OCI-LY3 (cell line): ENCODE results near the gene OASL.

ENCODE experiments used
- H2AFZ ChIP-seq: fragments of 200-600, 300-600 bp; shearing (Covaris generic); 2 replicates; pipeline ENCODE4 v1.6.0; 2014; ENCODE audit warnings: antibody characterized with exemption, low read depth, low read length
- H3K27ac ChIP-seq: fragments of 200-600, 300-600 bp; sonication (generic); 2 replicates; pipeline ENCODE4 v1.5.1; 2014; ENCODE audit warnings: mild to moderate bottlenecking, low read length, moderate library complexity, mixed read lengths
- H3K27me3 ChIP-seq: fragments of 200-600, 300-600 bp; sonication (generic); 2 replicates; pipeline ENCODE4 v1.6.1; 2014; ENCODE audit warnings: low read depth, low read length, mixed read lengths
- H3K36me3 ChIP-seq: fragments of 200-600, 300-600 bp; sonication (generic); replicated peaks from 2 replicates; pipeline ENCODE3; 2014; ENCODE audit warnings: low read depth, low read length, mixed read lengths
- H3K4me1 ChIP-seq: fragments of 300-600, 200-600 bp; sonication (generic); 2 replicates; pipeline ENCODE4 v1.6.1; 2014; ENCODE audit warnings: low read length, mixed read lengths
- H3K4me2 ChIP-seq: fragments of 200-600, 300-600 bp; sonication (generic); 2 replicates; pipeline ENCODE4 v1.6.1; 2014; ENCODE audit warnings: low read length, mixed read lengths
- H3K4me3 ChIP-seq: fragments of 300-600, 200-600 bp; sonication (generic); 2 replicates; pipeline ENCODE4 v1.5.1; 2014; ENCODE audit warnings: antibody characterized with exemption, mild to moderate bottlenecking, low read length, moderate library complexity
- H3K79me2 ChIP-seq: fragments of 300-600, 200-600 bp; shearing (Covaris generic); 2 replicates; pipeline ENCODE4 v1.6.1; 2014; ENCODE audit warnings: mild to moderate bottlenecking, low read length, mixed read lengths
- H3K9ac ChIP-seq: fragments of 300-600, 200-600 bp; shearing (Covaris generic); 2 replicates; pipeline ENCODE4 v1.6.0; 2014; ENCODE audit warnings: mild to moderate bottlenecking, low read length, moderate library complexity
- H3K9me3 ChIP-seq: fragments of 200-600, 300-600 bp; shearing (Covaris generic); 2 replicates; pipeline ENCODE4 v1.6.1; 2014; ENCODE audit warnings: low read length, mixed read lengths; ENCODE audit not compliant: insufficient read depth
- H4K20me1 ChIP-seq: fragments of 200-600, 300-600 bp; sonication (generic); 2 replicates; pipeline ENCODE4 v1.6.1; 2016; ENCODE audit warnings: low read length, mixed read lengths; ENCODE audit not compliant: insufficient read depth
- EZH2phosphoT487 ChIP-seq: fragments of 200-600 bp; shearing (Covaris generic); IDR thresholded peaks from 2 replicates; pipeline ENCODE4 v1.6.1; 2018; ENCODE audit warnings: antibody characterized with exemption, mixed run types, low read depth
- TF ChIP-seq, protein P1 (sequence below): fragments of 200-600, 300-600 bp; sonication (generic); IDR thresholded peaks from 2 replicates; pipeline ENCODE4 v1.5.1; 2014; ENCODE audit warnings: antibody characterized with exemption, low read length, low read depth

OASL gene, protein sequence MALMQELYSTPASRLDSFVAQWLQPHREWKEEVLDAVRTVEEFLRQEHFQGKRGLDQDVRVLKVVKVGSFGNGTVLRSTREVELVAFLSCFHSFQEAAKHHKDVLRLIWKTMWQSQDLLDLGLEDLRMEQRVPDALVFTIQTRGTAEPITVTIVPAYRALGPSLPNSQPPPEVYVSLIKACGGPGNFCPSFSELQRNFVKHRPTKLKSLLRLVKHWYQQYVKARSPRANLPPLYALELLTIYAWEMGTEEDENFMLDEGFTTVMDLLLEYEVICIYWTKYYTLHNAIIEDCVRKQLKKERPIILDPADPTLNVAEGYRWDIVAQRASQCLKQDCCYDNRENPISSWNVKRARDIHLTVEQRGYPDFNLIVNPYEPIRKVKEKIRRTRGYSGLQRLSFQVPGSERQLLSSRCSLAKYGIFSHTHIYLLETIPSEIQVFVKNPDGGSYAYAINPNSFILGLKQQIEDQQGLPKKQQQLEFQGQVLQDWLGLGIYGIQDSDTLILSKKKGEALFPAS

DNA sequence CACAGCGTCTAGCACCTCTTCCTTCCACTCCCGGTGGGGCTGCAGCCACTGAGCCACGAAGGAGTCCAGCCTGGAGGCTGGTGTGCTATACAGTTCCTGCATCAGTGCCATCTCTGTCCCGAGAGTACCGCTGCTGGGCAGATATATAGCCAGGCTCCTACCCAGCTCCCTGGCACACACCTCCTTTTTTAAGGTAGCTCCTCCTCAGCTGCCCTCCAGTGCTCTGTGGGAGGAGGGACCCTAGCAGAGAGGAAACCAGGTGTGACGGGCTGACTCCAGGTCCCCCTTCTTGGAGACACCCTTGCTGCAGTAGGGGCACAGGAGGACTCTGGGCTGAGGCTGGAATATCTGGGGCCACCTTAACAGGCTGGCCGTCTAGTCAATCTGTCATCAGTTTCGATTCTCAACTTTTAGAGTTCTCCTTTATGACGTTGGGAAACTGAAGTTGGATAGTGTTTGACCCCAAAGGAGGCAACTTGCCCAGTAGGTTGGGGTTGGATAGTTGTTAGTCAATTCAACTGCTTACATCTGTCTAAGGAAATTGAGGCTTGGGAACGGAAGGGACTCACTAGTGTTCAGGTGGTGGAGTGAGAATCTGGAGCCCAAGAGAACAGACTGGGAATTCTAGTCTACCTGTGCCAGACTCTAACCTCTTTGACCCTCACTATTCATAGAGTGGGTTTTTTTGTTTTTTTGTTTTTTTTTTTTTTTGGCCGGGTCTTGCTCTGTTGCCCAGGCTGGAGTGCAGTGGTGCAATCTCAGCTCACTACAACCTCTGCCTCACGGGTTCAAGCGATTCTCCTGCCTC, at the start of gene OASL:
Gene OASL (minus strand): TSS at position 386 of the 808 bp plus-strand sequence. CDS start 275 bp downstream, at position 111.
- H4K20me1 ChIP-seq, result no peaks in the 10 kb centered on the region
- no peaks in the 10 kb centered on the region for H3K36me3 ChIP-seq
- H3K27ac ChIP-seq, result peak within 1 kb of the TSS; percentile 4; the same call in 1 of the 2 replicates
- no peaks in the 10 kb centered on the region for H3K79me2 ChIP-seq
- peaks cover 9% of the 10 kb centered on the region; the same call in 1 of the 2 replicates for H3K27me3 ChIP-seq
- H2AFZ ChIP-seq, result peak within 1 kb of the TSS; percentile 93
- TF ChIP-seq, protein P1, sequence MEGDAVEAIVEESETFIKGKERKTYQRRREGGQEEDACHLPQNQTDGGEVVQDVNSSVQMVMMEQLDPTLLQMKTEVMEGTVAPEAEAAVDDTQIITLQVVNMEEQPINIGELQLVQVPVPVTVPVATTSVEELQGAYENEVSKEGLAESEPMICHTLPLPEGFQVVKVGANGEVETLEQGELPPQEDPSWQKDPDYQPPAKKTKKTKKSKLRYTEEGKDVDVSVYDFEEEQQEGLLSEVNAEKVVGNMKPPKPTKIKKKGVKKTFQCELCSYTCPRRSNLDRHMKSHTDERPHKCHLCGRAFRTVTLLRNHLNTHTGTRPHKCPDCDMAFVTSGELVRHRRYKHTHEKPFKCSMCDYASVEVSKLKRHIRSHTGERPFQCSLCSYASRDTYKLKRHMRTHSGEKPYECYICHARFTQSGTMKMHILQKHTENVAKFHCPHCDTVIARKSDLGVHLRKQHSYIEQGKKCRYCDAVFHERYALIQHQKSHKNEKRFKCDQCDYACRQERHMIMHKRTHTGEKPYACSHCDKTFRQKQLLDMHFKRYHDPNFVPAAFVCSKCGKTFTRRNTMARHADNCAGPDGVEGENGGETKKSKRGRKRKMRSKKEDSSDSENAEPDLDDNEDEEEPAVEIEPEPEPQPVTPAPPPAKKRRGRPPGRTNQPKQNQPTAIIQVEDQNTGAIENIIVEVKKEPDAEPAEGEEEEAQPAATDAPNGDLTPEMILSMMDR, result no peak
- TF ChIP-seq EZH2phosphoT487, result no peak
- peaks cover 12% of the 10 kb centered on the region; the same call in 1 of the 2 replicates for H3K4me1 ChIP-seq
- H3K4me2 ChIP-seq, result peak within 1 kb of the TSS; percentile 77
- H3K4me3 ChIP-seq, result peak within 1 kb of the TSS; percentile 88
- H3K9me3 ChIP-seq, result no peaks in the 10 kb centered on the region
- peak within 1 kb of the TSS; percentile 62 for H3K9ac ChIP-seq

DNA sequence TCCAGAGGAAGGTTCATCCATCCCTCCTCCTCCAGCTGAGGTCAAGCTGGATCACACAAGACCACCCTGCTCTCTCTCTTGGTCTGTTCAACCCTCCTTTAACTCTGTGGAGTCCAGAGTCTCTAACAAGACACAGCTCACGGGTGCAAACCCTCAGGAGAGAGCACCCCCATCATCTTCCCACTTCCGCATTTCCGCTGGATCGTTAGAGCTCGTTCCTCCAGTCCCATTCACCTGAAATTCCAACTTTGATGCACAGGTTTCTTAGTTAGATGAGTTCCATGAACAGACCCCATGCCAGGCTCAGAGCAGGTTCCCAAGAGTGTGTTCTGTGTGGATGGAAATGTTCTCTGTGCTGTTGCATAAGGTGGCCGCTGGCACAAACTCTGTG, 49.1 kb upstream of the OASL start:
- Histone ChIP-seq H4K20me1 (no peaks in the 10 kb centered on the region), H3K36me3 (no peaks in the 10 kb centered on the region), H3K4me2 (no peak overlapping the region), H3K27ac (no peak overlapping the region), H3K9ac (no peak overlapping the region), H2AFZ (no peak overlapping the region), H3K9me3 (no peaks in the 10 kb centered on the region), H3K4me3 (no peak overlapping the region), H3K27me3 (no peaks in the 10 kb centered on the region), H3K4me1 (no peaks in the 10 kb centered on the region), H3K79me2 (no peaks in the 10 kb centered on the region)
- TF ChIP-seq EZH2phosphoT487, result no peak
- TF ChIP-seq, protein P1, result no peak

DNA sequence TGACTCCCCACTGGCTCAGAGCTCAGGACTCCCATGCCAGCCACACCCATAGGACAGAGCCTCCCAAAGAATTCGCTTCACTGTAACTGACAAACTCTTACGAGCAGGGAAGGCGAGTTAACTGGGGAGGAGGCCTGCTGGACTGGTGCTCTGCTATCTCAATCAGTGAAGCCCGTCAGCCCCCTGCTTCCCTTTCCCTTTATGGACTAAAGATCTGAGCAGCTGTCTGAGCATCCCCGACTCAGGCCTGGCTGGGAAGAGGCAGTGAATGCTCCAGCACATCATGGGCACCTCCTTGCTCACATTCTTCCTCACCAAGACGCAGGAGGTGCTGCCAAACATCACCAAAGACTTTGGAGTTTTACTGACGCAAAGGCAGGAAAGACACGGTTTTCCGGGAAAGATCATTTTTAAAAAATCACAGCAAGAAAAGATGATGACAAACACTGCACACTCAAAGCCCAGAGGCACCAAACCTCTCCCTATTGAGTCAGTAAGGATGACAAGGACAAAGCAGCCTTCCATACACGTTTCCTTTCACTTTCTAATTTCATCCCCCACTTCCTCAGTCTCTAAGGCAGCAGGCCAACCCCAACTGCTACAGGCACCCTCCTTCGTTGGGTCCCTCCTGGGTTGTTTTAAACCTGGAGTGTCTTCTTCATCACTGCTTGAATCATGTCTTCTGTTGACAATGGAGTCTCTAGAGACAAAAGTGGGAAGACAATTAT, 48.6 kb upstream of the OASL start:
- Histone ChIP-seq H3K9ac (no peak overlapping the region), H3K36me3 (no peaks in the 10 kb centered on the region), H2AFZ (no peak overlapping the region), H3K27me3 (no peaks in the 10 kb centered on the region), H3K4me3 (no peak overlapping the region), H4K20me1 (no peaks in the 10 kb centered on the region), H3K9me3 (no peaks in the 10 kb centered on the region), H3K4me1 (no peaks in the 10 kb centered on the region), H3K27ac (no peak overlapping the region), H3K4me2 (no peak overlapping the region), H3K79me2 (no peaks in the 10 kb centered on the region)
- TF ChIP-seq, protein P1, result no peak
- TF ChIP-seq EZH2phosphoT487, result no peak
